ENCODE data around the gene CLIC4. TPM values are rescaled to one million over a fixed set of nuclear protein-coding genes. Genes with fewer than 3 reads are reported as not detected.

Gene CLIC4
- total RNA-seq, 1 donor from 2014 or later, result 123 TPM

GRCh38 chr1:24763671-24764070 lies 18.4 kb downstream of the CLIC4 start:
- H3K36me3 Mint-ChIP-seq (ENCODE audit: low read depth), result no peaks in the 10 kb centered on the region
- H3K4me3 Mint-ChIP-seq, result no peak overlapping the region
- no peaks in the 10 kb centered on the region for H3K27me3 Mint-ChIP-seq (ENCODE audit: low read depth)
- peaks cover 17% of the 10 kb centered on the region for H3K4me1 Mint-ChIP-seq
- no peak for TF ChIP-seq CTCF (conservative IDR thresholded peaks at IDR 0.05)
- no peaks in the 10 kb centered on the region for H3K9me3 Mint-ChIP-seq
- no peak for DNase-seq (ENCODE audit: low read depth, low spot score)
- H3K27ac Mint-ChIP-seq (ENCODE audit: unreplicated experiment), result no peak overlapping the region

- Mint-ChIP-seq H3K9me3 (no peaks in the 10 kb centered on the region), H3K4me3 (no peak overlapping the region), H3K27me3 (ENCODE audit: low read depth) (no peaks in the 10 kb centered on the region), H3K36me3 (ENCODE audit: low read depth) (no peaks in the 10 kb centered on the region), H3K4me1 (peaks cover 16% of the 10 kb centered on the region), H3K27ac (ENCODE audit: unreplicated experiment) (no peak overlapping the region)
- no peak for TF ChIP-seq CTCF (conservative IDR thresholded peaks at IDR 0.05)
- DNase-seq (ENCODE audit: low read depth, low spot score), result no peak
Measured at GRCh38 chr1:24764439-24764838, 19.2 kb downstream of the CLIC4 start.

GRCh38 chr1:24764848-24765247 lies 19.6 kb downstream of the CLIC4 start:
- Mint-ChIP-seq H3K27me3 (ENCODE audit: low read depth) (no peaks in the 10 kb centered on the region), H3K4me3 (no peak overlapping the region), H3K9me3 (no peaks in the 10 kb centered on the region), H3K36me3 (ENCODE audit: low read depth) (no peaks in the 10 kb centered on the region), H3K27ac (ENCODE audit: unreplicated experiment) (no peak overlapping the region), H3K4me1 (peaks cover 19% of the 10 kb centered on the region)
- DNase-seq (ENCODE audit: low read depth, low spot score), result no peak
- TF ChIP-seq CTCF (conservative IDR thresholded peaks at IDR 0.05), result no peak

GRCh38 chr1:24765308-24765988 lies 20.2 kb downstream of the CLIC4 start:
- TF ChIP-seq CTCF (conservative IDR thresholded peaks at IDR 0.05), result no peak
- no peak for DNase-seq (ENCODE audit: low read depth, low spot score)
- Mint-ChIP-seq H3K4me3 (no peak overlapping the region), H3K36me3 (ENCODE audit: low read depth) (no peaks in the 10 kb centered on the region), H3K4me1 (peaks cover 23% of the 10 kb centered on the region), H3K27ac (ENCODE audit: unreplicated experiment) (no peak overlapping the region), H3K9me3 (no peaks in the 10 kb centered on the region), H3K27me3 (ENCODE audit: low read depth) (no peaks in the 10 kb centered on the region)

GRCh38 chr1:24767351-24767750 lies 22.1 kb downstream of the CLIC4 start:
- peaks cover 31% of the 10 kb centered on the region for H3K4me1 Mint-ChIP-seq
- no peaks in the 10 kb centered on the region for H3K27me3 Mint-ChIP-seq (ENCODE audit: low read depth)
- no peak overlapping the region for H3K27ac Mint-ChIP-seq (ENCODE audit: unreplicated experiment)
- no peak for DNase-seq (ENCODE audit: low read depth, low spot score)
- H3K36me3 Mint-ChIP-seq (ENCODE audit: low read depth), result no peaks in the 10 kb centered on the region
- no peak overlapping the region for H3K4me3 Mint-ChIP-seq
- no peak for TF ChIP-seq CTCF (conservative IDR thresholded peaks at IDR 0.05)
- no peaks in the 10 kb centered on the region for H3K9me3 Mint-ChIP-seq

All from neural crest cell (in vitro differentiated cells).